Prostate gland (tissue), 2 donors: ENCODE measurements around the gene CRYL1. TPM values are rescaled to one million over a fixed set of nuclear protein-coding genes. Genes with fewer than 3 reads are reported as not detected.

Experiments
- DNase-seq: peaks from one replicate; pipeline ENCODE4 v3.0.0-alpha.2; 2019; ENCODE audit warnings: low spot score
- H3K27ac ChIP-seq, 2 donors: fragments of 200-600 bp; sonication (generic); 2 replicates each; pipeline ENCODE4 v1.5.1; 2017 to 2019
- H3K27me3 ChIP-seq: fragments of 200-600 bp; sonication (generic); replicated peaks from 2 replicates; pipeline ENCODE4 v1.5.1; 2019; ENCODE audit not compliant: insufficient read depth
- H3K36me3 ChIP-seq, 2 donors: fragments of 200-600 bp; sonication (generic); 1 replicate in 1 of 2; 2 replicates in 1 of 2; pipeline versions ENCODE4 v1.5.1 to v1.8.1; 2017 to 2019
- H3K4me1 ChIP-seq: fragments of 200-600 bp; sonication (generic); replicated peaks from 2 replicates; pipeline ENCODE4 v1.5.1; 2019
- H3K4me3 ChIP-seq, 2 donors: fragments of 200-600 bp; sonication (generic); 2 replicates each; pipeline ENCODE4 v1.5.1; 2017 to 2019
- H3K9me3 ChIP-seq: fragments of 200-600 bp; sonication (generic); 2 replicates; pipeline ENCODE4 v1.5.1; 2017
- CTCF ChIP-seq, 4 experiments: fragments of 200-600 bp in 2 of 4; fragments of 450-650 bp in 2 of 4; sonication (generic) in 2 of 4; IDR thresholded peaks; 1 replicate in 3 of 4; 2 replicates in 1 of 4; pipeline ENCODE4 v1.5.1; 2016 to 2019; ENCODE audit warnings: antibody characterized with exemption in 4 of 4, mild to moderate bottlenecking in 2 of 4, moderate library complexity in 2 of 4
- POLR2A ChIP-seq: fragments of 450-650 bp; IDR thresholded peaks from one replicate; pipeline ENCODE4 v1.6.1; 2016; ENCODE audit warnings: antibody characterized with exemption, mild to moderate bottlenecking
- POLR2AphosphoS5 ChIP-seq: sonication (generic); formaldehyde crosslinking; IDR thresholded peaks from one replicate; pipeline ENCODE4 v1.6.1; 2017; ENCODE audit warnings: antibody characterized with exemption
- WGBS: methylation state at CpG from one replicate; pipeline ENCODE4 v1.1.5; 2018; 5-methylcytosine and 5-hydroxymethylcytosine counted together
- intact Hi-C: fragments of 100-400 bp; cut with DNase I; formaldehyde crosslinking; loops from one replicate; pipeline ENCODE4 v1.14.2; 2022
- total RNA-seq, 2 donors: library from RNA; depleted of rRNA; stranded (reverse); fragments of >200 nt; gene quantifications; one replicate each; pipeline ENCODE4 v1.1.0, GENCODE V29; 2016

CRYL1 gene
- total RNA-seq, 2 donors from 2014 or later, result 35.3 to 75.5 TPM

DNA sequence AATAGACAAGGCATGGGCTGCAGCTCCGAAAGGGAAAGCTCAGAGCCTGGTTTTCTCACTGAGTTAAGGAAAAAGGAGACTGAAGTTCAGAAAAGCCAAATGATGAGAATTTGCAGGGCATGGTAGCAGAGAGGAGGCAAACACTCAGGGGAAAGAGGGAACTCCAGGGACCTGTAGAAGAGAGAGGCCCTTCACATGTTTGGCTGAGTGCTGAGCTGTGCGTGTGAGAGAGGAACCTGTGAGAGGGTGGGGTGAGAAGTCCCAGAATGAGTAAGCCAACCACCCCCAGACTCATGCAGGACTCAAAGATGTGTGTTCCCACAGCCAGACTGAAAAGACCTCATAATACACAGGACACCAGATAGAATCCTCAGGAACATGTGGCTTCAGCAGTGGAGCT, 2.8 kb upstream of the CRYL1 start:
- H3K27ac ChIP-seq, result no peak overlapping the region
- H3K27me3 ChIP-seq, result no peaks in the 10 kb centered on the region
- H3K4me3 ChIP-seq, result no peak overlapping the region
- intact Hi-C loops, result no loop called here
- H3K36me3 ChIP-seq, result no peaks in the 10 kb centered on the region
- no peak for DNase-seq
- no peaks in the 10 kb centered on the region for H3K4me1 ChIP-seq
- no peaks in the 10 kb centered on the region for H3K9me3 ChIP-seq
- TF ChIP-seq POLR2A (no peak), POLR2AphosphoS5 (no peak), CTCF (IDR thresholded peaks at IDR 0.05) (no peak)
- WGBS, result 78% methylated on average over 2 of the region's 2 CpGs

- Histone ChIP-seq H3K4me1 (no peaks in the 10 kb centered on the region), H3K36me3 (no peaks in the 10 kb centered on the region), H3K9me3 (no peaks in the 10 kb centered on the region), H3K4me3 (peak overlapping the region; percentile 94 to 98), H3K27ac (peak overlapping the region; percentile 79 to 80), H3K27me3 (no peaks in the 10 kb centered on the region)
- intact Hi-C loops, result no loop called here
- no peak for DNase-seq
- WGBS, result 34% methylated on average over 6 of the region's 6 CpGs
- no peak for TF ChIP-seq POLR2AphosphoS5
- no peak for TF ChIP-seq CTCF (IDR thresholded peaks at IDR 0.05)
- TF ChIP-seq POLR2A, result no peak
Measured at GRCh38 chr13:20526664-20527063, 1.0 kb upstream of the CRYL1 start.

DNA sequence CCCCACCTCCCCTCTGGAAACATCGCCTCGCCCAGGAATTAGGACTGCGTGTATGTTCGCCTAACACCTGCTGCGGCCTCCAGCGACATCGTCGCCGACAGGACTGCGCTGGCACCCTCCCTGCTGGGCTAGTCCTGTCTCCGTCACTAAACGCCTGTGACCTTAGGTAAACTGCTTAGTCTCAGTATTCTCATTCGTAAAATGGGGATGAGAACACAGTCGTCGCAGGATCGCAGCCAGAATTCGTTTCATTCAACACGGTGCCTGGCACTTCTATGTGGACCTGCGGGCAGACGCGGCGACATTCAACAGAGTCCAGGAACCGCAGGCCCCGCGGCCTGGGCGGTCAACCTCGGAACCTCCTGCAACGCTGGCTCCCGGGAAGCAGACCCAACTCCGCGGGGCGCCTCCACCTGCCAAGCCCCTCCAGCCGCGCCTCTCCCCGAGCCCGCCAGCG, 485 bp downstream of the CRYL1 start:
- intact Hi-C loops, result loop anchor here (2.0 kb wide), 1 partner anchor 42 kb away; the partner anchor contains the start of gene IFT88
- H3K36me3 ChIP-seq, result no peaks in the 10 kb centered on the region
- H3K27ac ChIP-seq, result peak overlapping the region; percentile 79 to 80

GRCh38 chr13:20521364-20522115, 4.1 kb downstream of the CRYL1 start:
- TF ChIP-seq POLR2AphosphoS5 (no peak), POLR2A (no peak), CTCF (IDR thresholded peaks at IDR 0.05) (no peak)
- Histone ChIP-seq H3K36me3 (no peaks in the 10 kb centered on the region), H3K27ac (no peak overlapping the region), H3K4me1 (no peaks in the 10 kb centered on the region), H3K9me3 (no peaks in the 10 kb centered on the region), H3K4me3 (no peak overlapping the region), H3K27me3 (no peaks in the 10 kb centered on the region)
- DNase-seq, result no peak
- 97% methylated on average over 5 of the region's 5 CpGs for WGBS
- intact Hi-C loops, result no loop called here

More for the DNA sequence above, 485 bp downstream of the CRYL1 start:
- DNase-seq, result peak; percentile 16
- TF ChIP-seq CTCF (IDR thresholded peaks at IDR 0.05) (no peak), POLR2A (no peak), POLR2AphosphoS5 (no peak)
- no peaks in the 10 kb centered on the region for H3K9me3 ChIP-seq
- no peaks in the 10 kb centered on the region for H3K4me1 ChIP-seq
- under 1% methylated on average over 36 of the region's 37 CpGs for WGBS
- peak overlapping the region; percentile 94 to 98 for H3K4me3 ChIP-seq
- H3K27me3 ChIP-seq, result no peaks in the 10 kb centered on the region

GRCh38 chr13:20519875-20520274, 5.8 kb downstream of the CRYL1 start:
- Histone ChIP-seq H3K36me3 (no peaks in the 10 kb centered on the region), H3K4me3 (no peak overlapping the region), H3K27ac (no peak overlapping the region), H3K4me1 (no peaks in the 10 kb centered on the region), H3K9me3 (no peaks in the 10 kb centered on the region), H3K27me3 (no peaks in the 10 kb centered on the region)
- 89% methylated on average over 1 of the region's 1 CpG for WGBS
- intact Hi-C loops, result no loop called here
- no peak for TF ChIP-seq CTCF (IDR thresholded peaks at IDR 0.05)
- TF ChIP-seq POLR2A, result no peak
- TF ChIP-seq POLR2AphosphoS5, result no peak
- DNase-seq, result no peak
